ENCODE measurements around the gene UBE2M. TPM values are rescaled to one million over a fixed set of nuclear protein-coding genes. Genes with fewer than 3 reads are reported as not detected.

Gene UBE2M
- 10 to 100 TPM; 16.3 to 31.8 (median 20.6) TPM for total RNA-seq

- no peak for TF ChIP-seq CTCF (IDR thresholded peaks at IDR 0.05; ENCODE audit: low read depth)
Measured at GRCh38 chr19:58558066-58558622, at the start of gene UBE2M. TSS of gene UBE2M (minus strand) at chr19:58558611. CDS start at chr19:58558381, 230 bp downstream.

GRCh38 chr19:58586133-58586765 lies 27.8 kb upstream of the UBE2M start:
- no peak for TF ChIP-seq CTCF (IDR thresholded peaks at IDR 0.05; ENCODE audit: low read depth)

GRCh38 chr19:58585442-58586132 lies 27.2 kb upstream of the UBE2M start:
- TF ChIP-seq CTCF (IDR thresholded peaks at IDR 0.05; ENCODE audit: low read depth): no peak

- TF ChIP-seq CTCF (IDR thresholded peaks at IDR 0.05; ENCODE audit: low read depth): no peak
Measured at GRCh38 chr19:58584498-58585441, 26.4 kb upstream of the UBE2M start.

GRCh38 chr19:58582985-58583384 lies 24.6 kb upstream of the UBE2M start:
- TF ChIP-seq CTCF (IDR thresholded peaks at IDR 0.05; ENCODE audit: low read depth): no peak

- no peak for TF ChIP-seq CTCF (IDR thresholded peaks at IDR 0.05; ENCODE audit: low read depth)
Measured at GRCh38 chr19:58581227-58582141, 23.1 kb upstream of the UBE2M start.
